NCI-H774 (cell line): ENCODE measurements around the gene HELT.
A peak's percentile ranks its signal among the peaks of the same experiment; 100 is the strongest.
"Not testable (repeated sequence)": the region's sequence is repeated elsewhere in the genome, so short reads cannot be mapped to it uniquely, and the experiment has no call there.

Experiments
- DNase-seq: peaks from one replicate; lab custom pipeline; 2025; lab: John Stamatoyannopoulos, UW

Gene HELT

DNA sequence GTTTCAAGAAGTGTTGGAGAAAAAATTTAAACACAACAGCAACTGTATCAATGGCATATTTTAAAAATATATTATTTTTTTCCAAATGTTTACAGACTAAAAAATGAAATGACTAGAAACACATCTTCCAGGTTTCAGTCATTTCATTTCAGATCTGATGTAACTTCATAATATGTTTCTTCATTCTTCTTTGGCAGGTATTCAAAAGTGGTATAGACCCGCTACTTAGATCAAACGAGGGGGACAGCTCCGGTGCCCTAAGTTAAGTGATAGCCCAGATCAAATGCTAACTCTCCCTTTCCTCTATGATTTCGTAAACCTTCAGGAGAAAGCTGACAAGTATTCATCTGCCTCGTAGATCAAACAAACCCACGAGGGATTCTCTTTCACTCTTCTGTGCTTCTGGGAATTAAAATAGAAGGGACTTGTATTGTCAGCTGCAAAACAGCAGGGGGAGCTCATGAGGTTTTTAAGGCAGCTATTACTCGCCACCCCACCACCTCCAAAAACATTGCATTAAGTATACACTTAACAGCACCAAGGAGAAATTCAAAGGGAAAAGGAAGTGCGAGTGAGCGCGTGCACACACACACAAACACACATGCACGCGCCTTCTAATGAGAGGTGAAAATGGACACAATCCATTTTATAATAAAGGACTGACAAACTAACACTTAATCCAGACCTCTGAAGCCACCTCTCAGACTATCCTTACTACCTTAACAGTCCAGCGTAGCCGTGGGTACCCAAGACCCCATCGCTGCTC, 21.4 kb downstream of the HELT start:
- DNase-seq = peak; percentile 1

GRCh38 chr4:185040523-185040922, 22.2 kb downstream of the HELT start:
- no peak for DNase-seq

DNA sequence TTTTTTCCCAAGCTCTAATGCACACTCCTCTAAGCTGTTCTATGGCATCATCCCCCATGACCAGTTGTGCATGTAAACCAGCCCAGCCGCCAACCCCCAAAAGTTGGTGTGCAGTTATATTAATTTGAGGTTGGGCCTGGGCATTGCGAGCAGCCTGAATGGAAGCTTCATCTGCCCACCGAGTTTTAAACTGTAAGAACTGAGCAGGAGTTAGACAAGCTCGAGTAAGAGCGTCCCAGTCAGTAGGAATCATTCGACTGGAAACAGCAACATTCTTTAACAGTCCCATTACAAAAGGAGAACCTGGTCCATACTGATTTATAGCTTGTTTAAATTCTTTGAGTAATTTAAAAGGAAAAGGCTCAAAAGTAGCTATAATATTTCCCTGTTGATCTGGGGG, 32.0 kb downstream of the HELT start:
- DNase-seq = not testable (repeated sequence)

DNA sequence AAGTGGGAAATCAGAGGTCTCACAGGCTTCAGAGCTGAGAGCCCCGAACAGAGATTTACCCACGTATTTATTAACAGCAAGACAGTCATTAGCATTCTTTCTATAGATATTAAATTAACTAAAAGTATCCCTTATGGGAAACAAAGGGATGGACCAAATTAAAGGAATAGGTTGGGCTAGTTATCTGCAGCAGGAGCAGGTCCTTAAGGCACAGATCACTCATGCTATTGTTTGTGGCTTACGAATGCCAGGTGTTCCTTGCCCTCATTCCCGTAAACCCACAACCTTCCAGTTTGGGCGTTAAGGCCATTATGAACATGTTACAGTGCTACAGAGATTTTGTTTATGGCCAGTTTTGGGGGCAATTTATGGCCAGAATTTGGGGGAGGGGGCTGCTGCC, 33.0 kb downstream of the HELT start:
- not testable (repeated sequence) for DNase-seq

DNA sequence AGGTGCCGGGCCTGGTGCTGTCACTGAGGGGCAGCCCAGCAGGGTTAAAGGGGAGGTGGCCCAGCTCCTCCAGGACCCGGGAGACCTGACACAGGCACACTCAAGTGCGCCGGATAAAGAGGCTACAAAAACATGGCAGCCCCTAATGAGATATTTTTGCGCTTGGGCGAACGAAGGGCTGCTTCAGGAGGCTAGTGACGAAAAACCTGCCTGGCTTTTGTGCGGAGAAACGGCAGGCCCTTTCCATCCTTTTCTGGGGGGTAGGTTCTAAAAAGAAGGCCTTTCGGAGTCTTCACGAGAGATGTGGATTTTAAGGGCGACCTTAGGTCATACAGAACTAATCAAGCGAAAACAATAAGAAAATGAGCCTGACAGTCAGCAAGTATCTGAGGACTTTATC, 35.5 kb downstream of the HELT start:
- no peak for DNase-seq

GRCh38 chr4:185054272-185054671, 36.0 kb downstream of the HELT start:
- no peak for DNase-seq

- no peak for DNase-seq
These were observed 36.6 kb downstream of the HELT start for GRCh38 chr4:185054886-185055285.

- no peak for DNase-seq
These were observed 43.3 kb downstream of the HELT start for GRCh38 chr4:185061610-185062009.

GRCh38 chr4:185062606-185063005, 44.3 kb downstream of the HELT start:
- DNase-seq = no peak

- DNase-seq = no peak
These were observed 47.9 kb downstream of the HELT start for GRCh38 chr4:185066179-185066578.

DNA sequence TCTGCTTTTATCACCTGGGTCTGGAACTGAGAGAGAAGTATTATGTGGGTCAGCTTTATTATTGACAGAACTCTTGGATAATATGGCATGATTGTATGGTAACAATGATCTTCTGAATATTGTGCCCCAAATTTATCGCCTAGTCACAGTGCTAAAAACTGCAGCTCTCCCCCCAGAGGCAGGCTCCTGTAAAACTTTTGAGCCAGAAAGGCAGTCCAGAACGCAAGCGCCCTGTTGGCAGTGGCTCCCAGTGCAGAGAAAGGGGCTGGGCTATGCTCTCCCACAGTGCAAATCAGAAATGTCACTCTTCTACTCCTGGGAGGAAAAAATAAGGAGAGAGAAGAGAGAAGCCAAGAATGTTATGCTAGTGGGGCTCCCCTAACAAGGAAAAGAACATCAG, 50.5 kb downstream of the HELT start:
- no peak for DNase-seq
